H1 (cell line): Measurements from ENCODE around the gene PLPP7. TPM values are rescaled to one million over a fixed set of nuclear protein-coding genes. Genes with fewer than 3 reads are reported as not detected.

Experiments
- KDM4A ChIP-seq: IDR thresholded peaks from one replicate; pipeline ENCODE4 v1.7.1; 2012; ENCODE audit warnings: low read depth, mild to moderate bottlenecking, moderate library complexity, low read length, inconsistent platforms; ENCODE audit not compliant: severe bottlenecking
- SIRT6 ChIP-seq: IDR thresholded peaks from one replicate; pipeline ENCODE4 v1.7.1; 2012; ENCODE audit warnings: low read length, inconsistent platforms
- TBP ChIP-seq: IDR thresholded peaks from 2 replicates; pipeline ENCODE4 v1.6.1; 2011; ENCODE audit warnings: low read depth, low read length, improper control_type of control experiment
- polyA plus RNA-seq, 7 experiments: library from polyadenylated mRNA; depleted of rRNA in 3 of 7; stranded (reverse) in 5 of 7; unstranded in 2 of 7; fragments of >200 nt in 5 of 7; fragments of 200-250 nt in 2 of 7; gene quantifications; 1 replicate in 5 of 7; 2 replicates in 1 of 7; 4 replicates in 1 of 7; pipeline versions ENCODE4 v1.2.1 to v1.2.3, GENCODE V29; 2011 to 2013; ENCODE audit warnings: missing spikeins in 2 of 7, mixed read lengths in 2 of 7
- total RNA-seq: library from RNA; stranded (reverse); fragmentation: NEBNext Ultra II Directional; extraction: Animal tissue kit (Norgen Biotek cat#: 25700); gene quantifications from 2 replicates; pipeline ENCODE4 v1.2.1, GENCODE V29; 2021

PLPP7 gene
- total and polyA plus RNA-seq, 2 of the 8 experiments (the other 6 are each of a cell fraction or from before 2014, with no cell fraction given), result 3.4 to 3.9 TPM

DNA sequence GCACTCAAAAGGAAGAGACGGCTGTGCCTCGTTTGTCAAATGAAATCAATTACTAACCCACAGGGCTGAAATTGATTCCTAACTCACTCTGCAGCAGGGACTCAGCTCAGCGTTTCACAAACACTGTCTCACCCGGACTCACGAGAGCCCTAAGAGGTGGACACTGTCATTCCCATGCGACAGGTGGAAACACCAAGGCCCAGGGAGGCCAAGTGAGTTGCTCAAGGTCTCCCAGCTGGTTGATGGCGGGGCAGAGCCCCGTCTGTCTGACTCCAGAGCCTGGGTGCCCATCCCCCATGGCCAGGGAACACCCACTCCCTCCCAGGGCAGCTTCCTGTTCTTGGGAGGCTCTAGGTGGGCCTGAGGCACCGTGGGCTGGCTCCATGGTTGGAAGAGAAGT is 1.3 kb upstream of the PLPP7 start (continued):
- TF ChIP-seq SIRT6, result no peak
- TF ChIP-seq TBP, result no peak
- no peak for TF ChIP-seq KDM4A
